ENCODE results near the gene TK2. TPM values are rescaled to one million over a fixed set of nuclear protein-coding genes. Genes with fewer than 3 reads are reported as not detected.

Gene TK2
- total and polyA plus RNA-seq, 9 of the 15 experiments (the other 6 are each of a cell fraction or from before 2014, with no cell fraction given): 1.1 to 10.2 (median 5.3) TPM

- peak; percentile 72 to 82 (median 80) for DNase-seq (ENCODE audit: extremely low read depth in 1 of 4, low spot score in 3 of 4)
- H3K27ac ChIP-seq (ENCODE audit: extremely low read depth, low read depth, low read length): no peak overlapping the region
- peak overlapping the region; percentile 8; the same call in 1 of the 2 replicates for H2AFZ ChIP-seq (ENCODE audit: low read depth, low read length)
- peak; percentile 99 for ATAC-seq
- in situ Hi-C loops (cut with MboI): no loop called here
- peak; percentile 76 for FAIRE-seq
- BruUV-seq (replicated peaks): no TSS peak
- no peaks in the 10 kb centered on the region for H3K27me3 ChIP-seq (ENCODE audit: control insufficient read depth in 2 of 2, insufficient read depth in 2 of 2, low read length in 2 of 2)
- no peaks in the 10 kb centered on the region for H4K20me1 ChIP-seq (replicated peaks; ENCODE audit: control insufficient read depth, insufficient read depth, low read length)
- WGBS (ENCODE audit: insufficient coverage, low coverage, missing lambda C conversion rate): 56% methylated on average over 8 of the region's 8 CpGs
- H3K9me3 ChIP-seq (replicated peaks; ENCODE audit: control insufficient read depth, insufficient read depth, low read depth, low read length): no peaks in the 10 kb centered on the region
- no peak overlapping the region for H3K4me3 ChIP-seq
- no peaks in the 10 kb centered on the region; a peak in 1 of 5 replicates for H3K4me1 ChIP-seq (replicated peaks in 1 of 2; ENCODE audit: control insufficient read depth in 2 of 2, insufficient read depth in 2 of 2, low read length in 2 of 2)
- H3K4me2 ChIP-seq (ENCODE audit: insufficient read depth, low read length): no peak overlapping the region
- intact Hi-C loops (cut with micrococcal nuclease): loop anchor here (1.0 kb wide), 4 partner anchors 73 to 183 kb away; no protein-coding TSS in a partner anchor
- POLR2A ChIA-PET: interaction anchor here (0.6 to 1.1 kb wide), 3 partner anchors 17 to 77 kb away, joined by 3 to 5 read pairs (median 3); no protein-coding TSS in a partner anchor
- no peaks in the 10 kb centered on the region for H3K79me2 ChIP-seq (ENCODE audit: control insufficient read depth, insufficient read depth, low read length)
- no peaks in the 10 kb centered on the region for H3K36me3 ChIP-seq (ENCODE audit: control insufficient read depth, insufficient read depth, low read length)
- no peaks in the 10 kb centered on the region for H3K9me1 ChIP-seq (ENCODE audit: control insufficient read depth, insufficient read depth, low read length)
- peak overlapping the region in 1 of 2 experiments; percentile 10; a peak in 1 of 4 replicates for H3K9ac ChIP-seq (ENCODE audit: insufficient read depth in 1 of 2, low read depth in 2 of 2, low read length in 2 of 2)
- CTCF ChIA-PET (ENCODE audit: low intra/inter-chr PET ratio): interaction anchor here (0.6 to 3.5 kb wide), 7 partner anchors 9 to 182 kb away, joined by 3 to 22 read pairs (median 3); no protein-coding TSS in a partner anchor
- TF ChIP-seq, protein P1, sequence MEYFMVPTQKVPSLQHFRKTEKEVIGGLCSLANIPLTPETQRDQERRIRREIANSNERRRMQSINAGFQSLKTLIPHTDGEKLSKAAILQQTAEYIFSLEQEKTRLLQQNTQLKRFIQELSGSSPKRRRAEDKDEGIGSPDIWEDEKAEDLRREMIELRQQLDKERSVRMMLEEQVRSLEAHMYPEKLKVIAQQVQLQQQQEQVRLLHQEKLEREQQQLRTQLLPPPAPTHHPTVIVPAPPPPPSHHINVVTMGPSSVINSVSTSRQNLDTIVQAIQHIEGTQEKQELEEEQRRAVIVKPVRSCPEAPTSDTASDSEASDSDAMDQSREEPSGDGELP (CRISPR knock-in tag; IDR thresholded peaks at IDR 0.05; ENCODE audit: borderline replicate concordance): peak; percentile 32; the same call in 1 of the 2 replicates
- no peak for TF ChIP-seq RHOXF2B (CRISPR knock-in tag; conservative IDR thresholded peaks at IDR 0.05)
- no peak for TF ChIP-seq PRPF4 (IDR thresholded peaks at IDR 0.05; ENCODE audit: insufficient read depth, low read depth, low read length, poor library complexity, severe bottlenecking)
- no peak for TF ChIP-seq HMGXB4 (CRISPR knock-in tag; IDR thresholded peaks at IDR 0.05)
- TF ChIP-seq ELF2 (CRISPR knock-in tag; IDR thresholded peaks at IDR 0.05): no peak
- TF ChIP-seq ZBTB8A (IDR thresholded peaks at IDR 0.05; ENCODE audit: partially characterized antibody): no peak
- TF ChIP-seq ZNF408 (CRISPR knock-in tag; IDR thresholded peaks at IDR 0.05; ENCODE audit: low read depth): no peak
- TF ChIP-seq HDAC6 (IDR thresholded peaks at IDR 0.05; ENCODE audit: low read depth, low read length): no peak
- no peak for TF ChIP-seq KLF10 (CRISPR knock-in tag; IDR thresholded peaks at IDR 0.05)
- no peak for TF ChIP-seq CBX1 (IDR thresholded peaks at IDR 0.05; ENCODE audit: low read depth)
- no peak for TF ChIP-seq CCAR2 (IDR thresholded peaks at IDR 0.05; ENCODE audit: low read depth, low read length)
- TF ChIP-seq ZFP91 (CRISPR knock-in tag; IDR thresholded peaks at IDR 0.05): no peak
- no peak for TF ChIP-seq NCOA4 (IDR thresholded peaks at IDR 0.05; ENCODE audit: partially characterized antibody)
- TF ChIP-seq, protein P2, sequence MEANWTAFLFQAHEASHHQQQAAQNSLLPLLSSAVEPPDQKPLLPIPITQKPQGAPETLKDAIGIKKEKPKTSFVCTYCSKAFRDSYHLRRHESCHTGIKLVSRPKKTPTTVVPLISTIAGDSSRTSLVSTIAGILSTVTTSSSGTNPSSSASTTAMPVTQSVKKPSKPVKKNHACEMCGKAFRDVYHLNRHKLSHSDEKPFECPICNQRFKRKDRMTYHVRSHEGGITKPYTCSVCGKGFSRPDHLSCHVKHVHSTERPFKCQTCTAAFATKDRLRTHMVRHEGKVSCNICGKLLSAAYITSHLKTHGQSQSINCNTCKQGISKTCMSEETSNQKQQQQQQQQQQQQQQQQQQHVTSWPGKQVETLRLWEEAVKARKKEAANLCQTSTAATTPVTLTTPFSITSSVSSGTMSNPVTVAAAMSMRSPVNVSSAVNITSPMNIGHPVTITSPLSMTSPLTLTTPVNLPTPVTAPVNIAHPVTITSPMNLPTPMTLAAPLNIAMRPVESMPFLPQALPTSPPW (CRISPR knock-in tag; IDR thresholded peaks at IDR 0.05): no peak; the same call in 1 of the 2 replicates
- TF ChIP-seq ZNF644 (tag; IDR thresholded peaks at IDR 0.05; ENCODE audit: low read depth): no peak
- no peak for TF ChIP-seq TBP (optimal IDR thresholded peaks at IDR 0.05; ENCODE audit: low read depth, low read length)
Observed at GRCh38 chr16:66588981-66589713, 39.2 kb upstream of the TK2 start.
